ENCODE results near the gene KCTD3.

DNA sequence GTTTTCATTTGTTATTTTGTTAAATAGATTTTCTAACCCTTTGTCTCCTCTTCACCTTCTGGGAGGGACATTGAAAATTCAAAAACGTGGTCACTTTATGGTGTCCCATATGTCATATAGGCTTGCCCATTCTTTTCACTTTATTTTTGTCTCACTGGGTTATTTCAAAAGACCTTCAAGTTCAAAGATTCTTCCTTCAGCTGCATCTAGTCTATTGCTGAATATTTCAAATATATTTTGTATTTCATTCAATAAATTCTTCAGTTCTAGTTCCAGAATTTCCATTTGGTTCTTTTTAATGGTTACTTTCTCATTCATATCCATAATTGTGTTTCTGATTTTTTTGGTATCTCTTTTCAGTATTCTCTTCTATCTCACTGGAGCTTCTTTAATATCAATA is 11.6 kb upstream of the KCTD3 start:
- TF ChIP-seq, protein P1, sequence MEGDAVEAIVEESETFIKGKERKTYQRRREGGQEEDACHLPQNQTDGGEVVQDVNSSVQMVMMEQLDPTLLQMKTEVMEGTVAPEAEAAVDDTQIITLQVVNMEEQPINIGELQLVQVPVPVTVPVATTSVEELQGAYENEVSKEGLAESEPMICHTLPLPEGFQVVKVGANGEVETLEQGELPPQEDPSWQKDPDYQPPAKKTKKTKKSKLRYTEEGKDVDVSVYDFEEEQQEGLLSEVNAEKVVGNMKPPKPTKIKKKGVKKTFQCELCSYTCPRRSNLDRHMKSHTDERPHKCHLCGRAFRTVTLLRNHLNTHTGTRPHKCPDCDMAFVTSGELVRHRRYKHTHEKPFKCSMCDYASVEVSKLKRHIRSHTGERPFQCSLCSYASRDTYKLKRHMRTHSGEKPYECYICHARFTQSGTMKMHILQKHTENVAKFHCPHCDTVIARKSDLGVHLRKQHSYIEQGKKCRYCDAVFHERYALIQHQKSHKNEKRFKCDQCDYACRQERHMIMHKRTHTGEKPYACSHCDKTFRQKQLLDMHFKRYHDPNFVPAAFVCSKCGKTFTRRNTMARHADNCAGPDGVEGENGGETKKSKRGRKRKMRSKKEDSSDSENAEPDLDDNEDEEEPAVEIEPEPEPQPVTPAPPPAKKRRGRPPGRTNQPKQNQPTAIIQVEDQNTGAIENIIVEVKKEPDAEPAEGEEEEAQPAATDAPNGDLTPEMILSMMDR (IDR thresholded peaks at IDR 0.05), result no peak
- no peak for TF ChIP-seq EZH2 (IDR thresholded peaks at IDR 0.05; ENCODE audit: borderline replicate concordance, insufficient read depth, low read depth, low read length, poor library complexity, severe bottlenecking)
